ENCODE data around the gene ACTA2.

ACTA2 gene

GRCh38 chr10:88952647-88953111, at the start of gene ACTA2:
ACTA2 (minus strand) TSS chr10:88952773; CDS start chr10:88948930, 3,843 bp downstream.
- DNase-seq, result no peak

- no peak for DNase-seq
These were observed 49.1 kb upstream of the ACTA2 start for GRCh38 chr10:89001729-89002072.

- no peak for DNase-seq
These were observed 48.6 kb upstream of the ACTA2 start for GRCh38 chr10:89001024-89001728.

- DNase-seq, result no peak
These were observed 47.1 kb upstream of the ACTA2 start for GRCh38 chr10:88999625-89000024.

GRCh38 chr10:88996927-88997326, 44.4 kb upstream of the ACTA2 start:
- no peak for DNase-seq

- no peak for DNase-seq
These were observed 42.7 kb upstream of the ACTA2 start for GRCh38 chr10:88995156-88995876.

- no peak for DNase-seq
These were observed 41.4 kb upstream of the ACTA2 start for GRCh38 chr10:88994019-88994418.

- no peak for DNase-seq
These were observed 40.5 kb upstream of the ACTA2 start for GRCh38 chr10:88992921-88993524.

DNA sequence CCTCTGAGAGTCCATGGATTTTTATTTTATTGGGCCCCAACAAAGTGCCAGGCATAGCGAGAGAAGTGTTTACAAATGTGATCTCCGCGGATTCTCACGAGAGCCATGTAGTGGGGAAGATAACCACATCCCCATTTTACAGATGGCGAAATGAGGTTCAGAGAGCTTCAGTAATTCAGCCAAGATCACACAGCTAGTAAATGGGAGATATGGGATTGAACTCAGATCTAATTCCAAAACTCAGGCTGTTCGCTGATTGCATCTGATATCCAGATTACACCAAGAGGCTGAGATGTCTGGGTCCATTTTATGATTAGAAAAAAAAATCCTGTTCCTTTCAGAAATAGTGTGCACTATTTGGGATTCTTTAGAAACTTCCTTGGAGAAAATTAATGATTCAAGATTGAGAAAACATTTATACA, 39.3 kb upstream of the ACTA2 start:
- DNase-seq, result no peak

DNA sequence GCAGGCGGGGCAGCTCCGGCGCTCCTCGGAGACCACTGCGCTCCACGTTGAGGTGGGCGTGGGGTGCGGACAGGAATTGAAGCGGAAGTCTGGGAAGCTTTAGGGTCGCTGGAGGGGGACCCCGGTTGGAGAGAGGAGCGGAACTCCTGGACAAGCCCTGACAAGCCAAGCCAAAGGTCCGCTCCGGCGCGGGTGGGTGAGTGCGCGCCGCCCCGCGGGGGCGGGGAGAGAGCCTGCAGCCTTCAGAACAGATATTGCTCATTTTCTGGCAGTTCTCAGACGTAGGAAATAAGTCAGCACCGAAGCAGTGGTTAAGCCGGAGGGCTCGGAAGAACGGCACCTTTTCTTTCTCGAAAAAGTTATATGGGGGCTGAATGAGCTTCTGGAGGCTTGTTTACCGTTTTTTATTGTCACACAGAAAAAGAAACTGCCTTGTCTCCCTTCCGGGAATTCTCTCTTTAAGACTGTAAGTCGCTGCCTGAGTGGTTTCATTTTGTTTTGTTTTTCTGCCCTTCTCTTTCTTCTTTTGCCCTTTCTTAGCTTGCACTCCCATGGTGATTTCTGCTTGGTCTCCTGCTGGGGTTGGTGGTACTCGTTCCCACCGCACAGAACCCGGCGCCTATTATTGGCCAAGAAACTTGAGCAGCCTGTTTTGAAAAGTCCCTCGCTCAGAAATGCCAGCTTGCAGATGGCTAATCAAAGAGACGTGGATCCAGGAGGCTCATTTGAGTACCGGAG, 38.8 kb upstream of the ACTA2 start:
- peak; percentile 42 for DNase-seq

DNA sequence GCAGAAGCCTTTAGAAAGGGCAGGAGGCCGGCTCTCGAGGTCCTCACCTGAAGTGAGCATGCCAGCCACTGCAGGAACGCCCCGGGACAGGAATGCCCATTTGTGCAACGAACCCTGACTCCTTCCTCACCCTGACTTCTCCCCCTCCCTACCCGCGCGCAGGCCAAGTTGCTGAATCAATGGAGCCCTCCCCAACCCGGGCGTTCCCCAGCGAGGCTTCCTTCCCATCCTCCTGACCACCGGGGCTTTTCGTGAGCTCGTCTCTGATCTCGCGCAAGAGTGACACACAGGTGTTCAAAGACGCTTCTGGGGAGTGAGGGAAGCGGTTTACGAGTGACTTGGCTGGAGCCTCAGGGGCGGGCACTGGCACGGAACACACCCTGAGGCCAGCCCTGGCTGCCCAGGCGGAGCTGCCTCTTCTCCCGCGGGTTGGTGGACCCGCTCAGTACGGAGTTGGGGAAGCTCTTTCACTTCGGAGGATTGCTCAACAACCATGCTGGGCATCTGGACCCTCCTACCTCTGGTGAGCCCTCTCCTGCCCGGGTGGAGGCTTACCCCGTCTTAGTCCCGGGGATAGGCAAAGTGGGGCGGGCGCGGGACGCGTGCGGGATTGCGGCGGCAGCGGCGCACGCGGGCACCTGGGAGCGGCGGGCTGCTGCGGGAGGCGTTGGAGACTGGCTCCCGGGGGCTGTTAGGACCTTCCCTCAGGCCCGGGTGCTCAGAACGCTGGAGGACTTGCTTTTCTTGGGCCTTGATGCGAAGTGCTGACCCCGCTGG, 38.0 kb upstream of the ACTA2 start, which contains the start of gene FAS:
TSS of gene FAS (plus strand) at position 415 of the 777 bp plus-strand sequence. CDS start at position 494, 79 bp downstream.
- DNase-seq, result peak; percentile 58

- DNase-seq, result no peak
These were observed 37.3 kb upstream of the ACTA2 start for GRCh38 chr10:88989824-88990383.

DNA sequence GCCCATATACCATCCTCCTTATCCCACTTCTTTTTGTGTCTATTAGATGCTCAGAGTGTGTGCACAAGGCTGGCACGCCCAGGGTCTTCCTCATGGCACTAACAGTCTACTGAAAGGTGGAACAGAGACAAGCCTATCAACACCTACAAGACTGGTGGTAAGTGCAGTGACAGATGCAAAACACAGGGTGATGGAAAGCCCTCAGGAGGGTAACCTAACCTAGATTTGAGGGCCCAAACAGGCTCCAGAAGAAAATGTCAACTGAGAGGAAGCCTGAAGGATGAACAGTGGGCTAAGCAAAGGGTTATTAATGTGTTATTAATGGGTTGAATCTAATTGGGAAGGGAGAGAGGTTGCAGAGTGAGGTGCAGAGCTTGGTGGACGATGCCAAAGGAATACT, 36.9 kb upstream of the ACTA2 start:
- no peak for DNase-seq

- DNase-seq, result no peak
These were observed 35.3 kb upstream of the ACTA2 start for GRCh38 chr10:88987840-88988239.

GRCh38 chr10:88987243-88987725, 34.7 kb upstream of the ACTA2 start:
- no peak for DNase-seq

DNA sequence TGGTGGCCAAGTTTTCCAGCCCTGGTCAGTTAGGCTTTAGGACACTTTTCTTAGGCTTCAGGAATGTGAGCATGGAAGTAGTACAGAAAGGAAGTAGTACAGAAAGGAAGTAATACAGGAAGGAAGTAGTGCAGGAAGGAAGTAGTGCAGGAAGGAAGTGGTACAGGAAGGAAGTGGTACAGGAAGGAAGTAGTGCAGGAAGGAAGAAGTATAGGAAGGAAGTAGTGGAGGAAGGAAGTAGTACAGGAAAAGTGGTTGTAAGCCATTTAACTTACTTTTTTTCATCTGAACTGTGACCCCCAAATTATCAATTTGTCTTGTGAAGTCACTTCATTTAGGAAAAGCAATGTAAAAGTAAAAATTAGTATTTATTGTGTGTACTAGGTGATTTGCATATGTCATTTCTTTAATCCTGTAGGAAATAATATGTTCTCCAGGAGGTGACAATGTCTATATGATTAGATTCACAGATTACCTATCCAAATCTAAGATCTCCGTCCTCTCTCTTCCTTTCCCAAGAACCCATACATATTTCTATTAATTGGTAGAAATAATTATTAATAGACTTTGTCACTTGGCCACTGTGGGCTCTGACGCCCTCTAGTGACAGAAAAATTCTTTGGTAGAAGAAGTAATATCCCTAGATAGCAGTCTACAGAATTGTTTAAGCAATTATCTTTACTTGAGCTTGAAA, 34.1 kb upstream of the ACTA2 start:
- no peak for DNase-seq

GRCh38 chr10:88984525-88984924, 32.0 kb upstream of the ACTA2 start:
- DNase-seq, result no peak

- no peak for DNase-seq
These were observed 31.4 kb upstream of the ACTA2 start for GRCh38 chr10:88983939-88984338.

- DNase-seq, result no peak
These were observed 30.6 kb upstream of the ACTA2 start for GRCh38 chr10:88983206-88983605.

GRCh38 chr10:88982366-88982765, 29.8 kb upstream of the ACTA2 start:
- DNase-seq, result no peak

DNA sequence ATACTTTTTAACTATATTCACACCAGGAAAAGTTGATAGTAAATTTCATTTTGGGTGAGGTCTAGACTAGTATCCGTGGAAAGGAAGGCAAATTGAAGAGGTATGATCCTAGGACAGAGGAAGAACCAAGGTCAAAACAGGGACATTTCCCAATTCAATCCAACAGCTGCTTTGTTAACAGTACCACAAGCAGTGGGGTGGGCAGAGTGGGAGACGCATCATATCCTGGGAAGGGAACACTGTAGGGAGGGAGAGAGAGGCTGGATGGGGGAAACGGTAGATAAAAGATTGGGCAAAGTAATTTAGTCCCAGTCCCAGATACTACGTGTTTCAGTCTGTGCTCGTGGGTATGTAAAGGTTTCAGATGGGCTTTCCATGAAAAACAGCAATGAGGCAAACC, 28.9 kb upstream of the ACTA2 start:
- DNase-seq, result no peak

Data from 8988T (cell line).